ENCODE data around the gene NLRP14.

The NLRP14 gene

DNA sequence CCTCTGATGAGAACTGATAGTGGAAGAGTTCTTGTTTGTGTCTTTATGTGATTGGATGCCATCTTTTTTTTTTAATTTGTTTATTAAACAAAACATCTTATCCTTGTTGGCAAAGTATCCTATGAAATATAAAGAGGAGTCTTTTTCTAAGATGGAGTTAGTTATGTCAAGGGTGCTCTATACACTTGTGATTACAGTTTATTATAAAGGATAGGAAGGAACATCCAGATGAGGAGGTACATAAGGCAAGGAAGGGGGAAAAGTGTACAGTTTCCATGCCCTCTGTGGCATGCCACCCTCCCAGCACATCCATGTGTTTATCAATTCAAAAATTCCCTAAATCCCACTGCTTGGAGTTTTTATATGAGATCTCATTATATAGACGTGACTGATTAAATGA lies 61.2 kb downstream of the NLRP14 start:
- Histone ChIP-seq H3K9me3 (ENCODE audit: control insufficient read depth, insufficient read depth, low read depth, low read length) (no peaks in the 10 kb centered on the region), H3K4me1 (ENCODE audit: control insufficient read depth, insufficient read depth, low read length) (no peaks in the 10 kb centered on the region), H3K27ac (ENCODE audit: extremely low read depth, low read depth, low read length) (no peak overlapping the region), H3K4me3 (ENCODE audit: low read depth, low read length) (no peak overlapping the region), H3K36me3 (ENCODE audit: control insufficient read depth in 2 of 2, insufficient read depth in 1 of 2, low read length in 2 of 2) (no peaks in the 10 kb centered on the region)
- ChIA-PET POLR2A (no interaction called here), CTCF (no interaction called here)
- TF ChIP-seq ZNF37A (tag by site-specific recombination; IDR thresholded peaks at IDR 0.05) (no peak), ZNF416 (tag by site-specific recombination; IDR thresholded peaks at IDR 0.05) (no peak), ZNF169 (tag by site-specific recombination; IDR thresholded peaks at IDR 0.05) (no peak)
- TF ChIP-seq, protein P1, sequence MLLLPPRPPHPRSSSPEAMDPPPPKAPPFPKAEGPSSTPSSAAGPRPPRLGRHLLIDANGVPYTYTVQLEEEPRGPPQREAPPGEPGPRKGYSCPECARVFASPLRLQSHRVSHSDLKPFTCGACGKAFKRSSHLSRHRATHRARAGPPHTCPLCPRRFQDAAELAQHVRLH (tag by site-specific recombination; IDR thresholded peaks at IDR 0.05): no peak

DNA sequence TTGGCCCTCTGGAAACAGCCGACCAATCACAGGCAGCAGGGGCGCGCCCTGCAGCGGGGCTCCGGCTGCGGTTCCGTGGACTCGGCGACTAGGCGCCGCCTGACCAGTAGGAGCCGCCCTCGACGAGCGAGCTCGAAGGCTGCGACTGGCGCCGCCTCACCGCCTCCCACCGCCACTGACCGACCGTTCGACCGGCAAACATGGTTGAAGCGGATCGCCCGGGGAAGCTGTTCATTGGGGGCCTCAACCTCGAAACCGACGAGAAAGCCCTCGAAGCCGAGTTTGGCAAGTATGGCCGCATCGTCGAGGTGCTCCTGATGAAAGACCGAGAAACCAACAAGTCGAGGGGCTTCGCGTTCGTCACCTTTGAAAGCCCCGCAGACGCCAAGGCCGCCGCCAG lies 68.6 kb downstream of the NLRP14 start, which contains the start of gene RBMXL2:
Gene RBMXL2 (plus strand): TSS at position 78 of the 400 bp plus-strand sequence. CDS start 123 bp downstream, at position 201.
- CTCF ChIA-PET: interaction anchor here (1.0 kb wide), 1 partner anchor 276 kb away, joined by 5 read pairs; no protein-coding TSS in a partner anchor
- H3K9me3 ChIP-seq (ENCODE audit: control insufficient read depth, insufficient read depth, low read depth, low read length): no peaks in the 10 kb centered on the region
- H3K36me3 ChIP-seq (ENCODE audit: control insufficient read depth in 2 of 2, insufficient read depth in 1 of 2, low read length in 2 of 2): no peaks in the 10 kb centered on the region
- H3K4me1 ChIP-seq (ENCODE audit: control insufficient read depth, insufficient read depth, low read length): no peaks in the 10 kb centered on the region
- no peak within 1 kb of the TSS for H3K4me3 ChIP-seq (ENCODE audit: low read depth, low read length)
- H3K27ac ChIP-seq (ENCODE audit: extremely low read depth, low read depth, low read length): no peak within 1 kb of the TSS
- POLR2A ChIA-PET: no interaction called here
- TF ChIP-seq ZNF169 (tag by site-specific recombination; IDR thresholded peaks at IDR 0.05): no peak
- no peak for TF ChIP-seq MEIS1 (CRISPR knock-in tag; IDR thresholded peaks at IDR 0.05; ENCODE audit: borderline replicate concordance)
- TF ChIP-seq ZNF521 (tag by site-specific recombination; IDR thresholded peaks at IDR 0.05): no peak
- TF ChIP-seq, protein P2, sequence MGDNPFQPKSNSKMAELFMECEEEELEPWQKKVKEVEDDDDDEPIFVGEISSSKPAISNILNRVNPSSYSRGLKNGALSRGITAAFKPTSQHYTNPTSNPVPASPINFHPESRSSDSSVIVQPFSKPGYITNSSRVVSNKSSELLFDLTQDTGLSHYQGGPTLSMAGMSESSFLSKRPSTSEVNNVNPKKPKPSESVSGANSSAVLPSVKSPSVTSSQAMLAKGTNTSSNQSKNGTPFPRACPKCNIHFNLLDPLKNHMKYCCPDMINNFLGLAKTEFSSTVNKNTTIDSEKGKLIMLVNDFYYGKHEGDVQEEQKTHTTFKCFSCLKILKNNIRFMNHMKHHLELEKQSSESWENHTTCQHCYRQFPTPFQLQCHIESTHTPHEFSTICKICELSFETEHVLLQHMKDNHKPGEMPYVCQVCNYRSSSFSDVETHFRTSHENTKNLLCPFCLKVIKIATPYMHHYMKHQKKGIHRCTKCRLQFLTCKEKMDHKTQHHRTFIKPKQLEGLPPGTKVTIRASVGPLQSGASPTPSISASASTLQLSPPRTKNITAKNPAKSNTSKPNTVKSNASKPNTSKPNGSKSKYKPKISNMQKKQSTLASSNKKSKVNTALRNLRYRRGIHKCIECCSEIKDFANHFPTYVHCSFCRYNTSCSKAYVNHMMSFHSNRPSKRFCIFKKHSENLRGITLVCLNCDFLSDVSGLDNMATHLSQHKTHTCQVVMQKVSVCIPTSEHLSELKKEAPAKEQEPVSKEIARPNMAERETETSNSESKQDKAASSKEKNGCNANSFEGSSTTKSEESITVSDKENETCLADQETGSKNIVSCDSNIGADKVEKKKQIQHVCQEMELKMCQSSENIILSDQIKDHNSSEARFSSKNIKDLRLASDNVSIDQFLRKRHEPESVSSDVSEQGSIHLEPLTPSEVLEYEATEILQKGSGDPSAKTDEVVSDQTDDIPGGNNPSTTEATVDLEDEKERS (tag by site-specific recombination; IDR thresholded peaks at IDR 0.05): no peak
- no peak for TF ChIP-seq ZNF529 (tag by site-specific recombination; IDR thresholded peaks at IDR 0.05; ENCODE audit: insufficient replicate concordance)
- TF ChIP-seq ZNF10 (tag by site-specific recombination; IDR thresholded peaks at IDR 0.05): no peak
- TF ChIP-seq, protein P3, sequence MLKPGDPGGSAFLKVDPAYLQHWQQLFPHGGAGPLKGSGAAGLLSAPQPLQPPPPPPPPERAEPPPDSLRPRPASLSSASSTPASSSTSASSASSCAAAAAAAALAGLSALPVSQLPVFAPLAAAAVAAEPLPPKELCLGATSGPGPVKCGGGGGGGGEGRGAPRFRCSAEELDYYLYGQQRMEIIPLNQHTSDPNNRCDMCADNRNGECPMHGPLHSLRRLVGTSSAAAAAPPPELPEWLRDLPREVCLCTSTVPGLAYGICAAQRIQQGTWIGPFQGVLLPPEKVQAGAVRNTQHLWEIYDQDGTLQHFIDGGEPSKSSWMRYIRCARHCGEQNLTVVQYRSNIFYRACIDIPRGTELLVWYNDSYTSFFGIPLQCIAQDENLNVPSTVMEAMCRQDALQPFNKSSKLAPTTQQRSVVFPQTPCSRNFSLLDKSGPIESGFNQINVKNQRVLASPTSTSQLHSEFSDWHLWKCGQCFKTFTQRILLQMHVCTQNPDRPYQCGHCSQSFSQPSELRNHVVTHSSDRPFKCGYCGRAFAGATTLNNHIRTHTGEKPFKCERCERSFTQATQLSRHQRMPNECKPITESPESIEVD (tag by site-specific recombination; IDR thresholded peaks at IDR 0.05): no peak
- TF ChIP-seq ZNF416 (tag by site-specific recombination; IDR thresholded peaks at IDR 0.05): no peak
- no peak for TF ChIP-seq GLIS1 (tag by site-specific recombination; IDR thresholded peaks at IDR 0.05)
- TF ChIP-seq ZBTB48 (tag by site-specific recombination; IDR thresholded peaks at IDR 0.05): no peak
- TF ChIP-seq, protein P4, sequence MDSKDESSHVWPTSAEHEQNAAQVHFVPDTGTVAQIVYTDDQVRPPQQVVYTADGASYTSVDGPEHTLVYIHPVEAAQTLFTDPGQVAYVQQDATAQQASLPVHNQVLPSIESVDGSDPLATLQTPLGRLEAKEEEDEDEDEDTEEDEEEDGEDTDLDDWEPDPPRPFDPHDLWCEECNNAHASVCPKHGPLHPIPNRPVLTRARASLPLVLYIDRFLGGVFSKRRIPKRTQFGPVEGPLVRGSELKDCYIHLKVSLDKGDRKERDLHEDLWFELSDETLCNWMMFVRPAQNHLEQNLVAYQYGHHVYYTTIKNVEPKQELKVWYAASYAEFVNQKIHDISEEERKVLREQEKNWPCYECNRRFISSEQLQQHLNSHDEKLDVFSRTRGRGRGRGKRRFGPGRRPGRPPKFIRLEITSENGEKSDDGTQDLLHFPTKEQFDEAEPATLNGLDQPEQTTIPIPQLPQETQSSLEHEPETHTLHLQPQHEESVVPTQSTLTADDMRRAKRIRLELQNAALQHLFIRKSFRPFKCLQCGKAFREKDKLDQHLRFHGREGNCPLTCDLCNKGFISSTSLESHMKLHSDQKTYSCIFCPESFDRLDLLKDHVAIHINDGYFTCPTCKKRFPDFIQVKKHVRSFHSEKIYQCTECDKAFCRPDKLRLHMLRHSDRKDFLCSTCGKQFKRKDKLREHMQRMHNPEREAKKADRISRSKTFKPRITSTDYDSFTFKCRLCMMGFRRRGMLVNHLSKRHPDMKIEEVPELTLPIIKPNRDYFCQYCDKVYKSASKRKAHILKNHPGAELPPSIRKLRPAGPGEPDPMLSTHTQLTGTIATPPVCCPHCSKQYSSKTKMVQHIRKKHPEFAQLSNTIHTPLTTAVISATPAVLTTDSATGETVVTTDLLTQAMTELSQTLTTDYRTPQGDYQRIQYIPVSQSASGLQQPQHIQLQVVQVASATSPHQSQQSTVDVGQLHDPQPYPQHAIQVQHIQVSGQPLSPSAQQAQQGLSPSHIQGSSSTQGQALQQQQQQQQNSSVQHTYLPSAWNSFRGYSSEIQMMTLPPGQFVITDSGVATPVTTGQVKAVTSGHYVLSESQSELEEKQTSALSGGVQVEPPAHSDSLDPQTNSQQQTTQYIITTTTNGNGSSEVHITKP (tag by site-specific recombination; IDR thresholded peaks at IDR 0.05): no peak
- TF ChIP-seq, protein P5, sequence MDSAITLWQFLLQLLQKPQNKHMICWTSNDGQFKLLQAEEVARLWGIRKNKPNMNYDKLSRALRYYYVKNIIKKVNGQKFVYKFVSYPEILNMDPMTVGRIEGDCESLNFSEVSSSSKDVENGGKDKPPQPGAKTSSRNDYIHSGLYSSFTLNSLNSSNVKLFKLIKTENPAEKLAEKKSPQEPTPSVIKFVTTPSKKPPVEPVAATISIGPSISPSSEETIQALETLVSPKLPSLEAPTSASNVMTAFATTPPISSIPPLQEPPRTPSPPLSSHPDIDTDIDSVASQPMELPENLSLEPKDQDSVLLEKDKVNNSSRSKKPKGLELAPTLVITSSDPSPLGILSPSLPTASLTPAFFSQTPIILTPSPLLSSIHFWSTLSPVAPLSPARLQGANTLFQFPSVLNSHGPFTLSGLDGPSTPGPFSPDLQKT (IDR thresholded peaks at IDR 0.05; ENCODE audit: borderline replicate concordance, low read depth, low read length): no peak
- TF ChIP-seq ZNF138 (tag by site-specific recombination; IDR thresholded peaks at IDR 0.05; ENCODE audit: borderline replicate concordance): no peak
- no peak for TF ChIP-seq ZNF654 (tag by site-specific recombination; IDR thresholded peaks at IDR 0.05; ENCODE audit: low read depth)
- TF ChIP-seq ZNF843 (tag by site-specific recombination; IDR thresholded peaks at IDR 0.05): no peak
- no peak for TF ChIP-seq BCL11B (tag by site-specific recombination; IDR thresholded peaks at IDR 0.05; ENCODE audit: low read depth)
- no peak for TF ChIP-seq ZFP41 (tag by site-specific recombination; IDR thresholded peaks at IDR 0.05; ENCODE audit: borderline replicate concordance)
- no peak for TF ChIP-seq ZNF544 (tag by site-specific recombination; IDR thresholded peaks at IDR 0.05)
- TF ChIP-seq ZFP37 (tag by site-specific recombination; IDR thresholded peaks at IDR 0.05): no peak

All from HEK293 (cell line).